Retinal pigment epithelial cell (primary cell): ENCODE measurements around the gene ARL5C.

Experiments
- DNase-seq: peaks from one replicate; pipeline ENCODE4 v3.0.0-alpha.2; 2010; ENCODE audit warnings: low read depth
- H3K4me3 ChIP-seq: 2 replicates; pipeline ENCODE4 v1.5.1; 2011; ENCODE audit warnings: mild to moderate bottlenecking, low read length, control low read depth, moderate library complexity
- TF ChIP-seq, protein P1 (sequence below): conservative IDR thresholded peaks from 2 replicates; pipeline ENCODE4 v1.5.1; 2011; ENCODE audit warnings: low read depth, low read length, control low read depth, inconsistent platforms

The ARL5C gene

DNA sequence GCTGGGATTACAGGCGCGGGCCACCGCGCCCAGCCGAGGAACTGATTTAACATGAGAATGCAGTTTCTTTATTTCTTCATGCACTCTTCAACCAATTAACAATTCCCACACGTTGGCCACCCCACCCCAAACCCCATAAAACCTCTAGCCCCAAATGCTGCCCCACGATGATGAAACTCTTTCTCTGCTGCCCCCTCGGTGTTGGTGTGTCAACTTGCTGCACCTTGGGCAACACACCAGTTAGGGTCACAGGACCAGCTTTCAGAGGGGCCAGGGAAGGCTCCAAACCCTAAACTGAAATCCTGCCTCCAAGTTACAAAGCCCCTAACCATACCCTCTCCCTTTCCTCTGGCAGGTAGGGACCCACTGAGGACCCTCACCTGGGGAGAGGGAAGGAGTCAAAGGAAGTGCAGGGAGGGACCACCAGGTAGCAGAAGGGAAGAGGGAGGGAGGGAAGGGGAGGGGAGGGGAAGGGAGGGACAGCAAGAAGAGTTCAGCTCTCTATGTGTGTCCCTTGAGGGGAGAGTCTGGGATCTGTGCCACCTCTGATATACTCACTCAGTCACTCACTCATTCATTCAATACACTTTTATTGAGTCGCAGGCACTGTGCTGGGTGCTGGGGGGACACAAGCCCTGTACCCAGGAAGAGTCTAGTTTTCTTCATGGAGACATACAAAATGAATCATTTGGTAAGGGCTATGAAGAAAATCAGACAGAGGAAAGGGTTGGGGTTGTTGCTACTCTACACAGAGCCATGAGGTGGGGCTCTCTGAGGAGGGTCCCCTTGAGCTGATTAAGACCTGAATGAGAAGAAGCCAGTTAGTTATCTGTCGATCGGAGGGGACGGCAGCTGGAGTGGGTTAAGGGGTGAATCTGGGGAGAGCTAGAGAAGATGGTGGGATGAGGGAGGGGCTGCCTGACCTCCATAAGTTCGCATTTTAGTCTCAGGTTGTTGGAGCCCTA lies 18.5 kb downstream of the ARL5C start:
- H3K4me3 ChIP-seq: no peak overlapping the region
- TF ChIP-seq, protein P1, sequence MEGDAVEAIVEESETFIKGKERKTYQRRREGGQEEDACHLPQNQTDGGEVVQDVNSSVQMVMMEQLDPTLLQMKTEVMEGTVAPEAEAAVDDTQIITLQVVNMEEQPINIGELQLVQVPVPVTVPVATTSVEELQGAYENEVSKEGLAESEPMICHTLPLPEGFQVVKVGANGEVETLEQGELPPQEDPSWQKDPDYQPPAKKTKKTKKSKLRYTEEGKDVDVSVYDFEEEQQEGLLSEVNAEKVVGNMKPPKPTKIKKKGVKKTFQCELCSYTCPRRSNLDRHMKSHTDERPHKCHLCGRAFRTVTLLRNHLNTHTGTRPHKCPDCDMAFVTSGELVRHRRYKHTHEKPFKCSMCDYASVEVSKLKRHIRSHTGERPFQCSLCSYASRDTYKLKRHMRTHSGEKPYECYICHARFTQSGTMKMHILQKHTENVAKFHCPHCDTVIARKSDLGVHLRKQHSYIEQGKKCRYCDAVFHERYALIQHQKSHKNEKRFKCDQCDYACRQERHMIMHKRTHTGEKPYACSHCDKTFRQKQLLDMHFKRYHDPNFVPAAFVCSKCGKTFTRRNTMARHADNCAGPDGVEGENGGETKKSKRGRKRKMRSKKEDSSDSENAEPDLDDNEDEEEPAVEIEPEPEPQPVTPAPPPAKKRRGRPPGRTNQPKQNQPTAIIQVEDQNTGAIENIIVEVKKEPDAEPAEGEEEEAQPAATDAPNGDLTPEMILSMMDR: no peak
- no peak for DNase-seq

DNA sequence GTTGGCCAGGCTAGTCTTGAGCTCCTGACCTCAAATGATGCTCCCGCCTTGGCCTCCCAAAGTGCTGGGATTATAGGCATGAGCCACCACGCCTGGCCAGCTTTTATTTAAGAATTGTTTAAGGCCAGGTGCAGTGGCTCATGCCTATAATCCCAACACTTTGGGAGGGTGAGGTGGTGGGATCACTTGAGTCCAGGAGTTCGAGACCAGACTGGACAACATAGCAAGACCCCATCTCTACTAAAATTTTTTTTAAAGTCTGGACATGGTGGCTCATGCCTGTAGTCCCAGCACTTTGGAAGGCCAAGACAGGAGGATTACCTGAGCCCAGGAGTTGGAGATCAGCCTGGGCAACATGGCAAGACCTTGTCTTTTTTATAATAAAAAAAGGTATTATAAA lies 19.7 kb downstream of the ARL5C start:
- no peak for DNase-seq
- TF ChIP-seq, protein P1: no peak

DNA sequence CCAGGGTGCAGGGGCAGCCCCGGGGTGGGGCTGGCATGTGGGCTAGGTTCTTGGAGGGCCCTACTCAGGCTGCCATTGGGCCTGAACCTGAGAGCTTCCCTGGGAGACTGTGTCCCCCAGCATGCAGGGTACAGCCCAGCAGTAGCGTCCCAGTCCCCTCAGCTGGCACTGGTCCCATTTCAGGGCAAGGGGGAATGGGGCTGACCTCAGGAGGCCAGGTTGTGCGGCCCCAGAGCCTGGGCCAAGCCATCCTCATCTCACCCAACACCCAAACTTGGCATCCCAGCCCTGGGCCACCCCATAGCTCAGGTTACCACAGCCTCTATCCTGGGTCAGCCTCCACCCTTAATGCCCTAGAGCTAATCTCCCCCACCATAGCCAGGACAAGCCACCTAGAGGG lies 20.8 kb downstream of the ARL5C start:
- TF ChIP-seq, protein P1: no peak
- H3K4me3 ChIP-seq: no peak overlapping the region
- no peak for DNase-seq

More for the DNA sequence above, 19.7 kb downstream of the ARL5C start:
- H3K4me3 ChIP-seq: no peak overlapping the region

DNA sequence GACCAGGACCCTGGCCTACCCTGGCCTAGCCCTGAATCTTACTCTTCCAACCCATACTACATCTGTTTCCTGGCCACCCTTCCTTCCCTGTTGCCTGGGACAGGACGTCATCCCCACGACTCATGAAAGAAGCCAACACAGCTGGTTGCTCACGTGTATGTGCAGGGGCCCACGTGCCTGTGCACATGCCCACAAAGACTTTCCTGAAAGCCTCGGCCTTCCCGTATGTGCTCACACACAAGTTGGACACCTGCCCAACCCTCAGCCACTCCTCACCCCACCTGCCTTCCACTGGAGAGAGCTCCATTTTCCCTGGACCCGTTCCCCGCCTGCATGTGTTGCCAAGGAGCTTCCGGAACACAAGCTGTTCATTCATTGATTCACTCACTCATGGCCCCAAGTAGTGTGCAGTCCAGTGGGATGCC lies 21.5 kb downstream of the ARL5C start:
- TF ChIP-seq, protein P1: no peak
- no peak overlapping the region for H3K4me3 ChIP-seq

DNA sequence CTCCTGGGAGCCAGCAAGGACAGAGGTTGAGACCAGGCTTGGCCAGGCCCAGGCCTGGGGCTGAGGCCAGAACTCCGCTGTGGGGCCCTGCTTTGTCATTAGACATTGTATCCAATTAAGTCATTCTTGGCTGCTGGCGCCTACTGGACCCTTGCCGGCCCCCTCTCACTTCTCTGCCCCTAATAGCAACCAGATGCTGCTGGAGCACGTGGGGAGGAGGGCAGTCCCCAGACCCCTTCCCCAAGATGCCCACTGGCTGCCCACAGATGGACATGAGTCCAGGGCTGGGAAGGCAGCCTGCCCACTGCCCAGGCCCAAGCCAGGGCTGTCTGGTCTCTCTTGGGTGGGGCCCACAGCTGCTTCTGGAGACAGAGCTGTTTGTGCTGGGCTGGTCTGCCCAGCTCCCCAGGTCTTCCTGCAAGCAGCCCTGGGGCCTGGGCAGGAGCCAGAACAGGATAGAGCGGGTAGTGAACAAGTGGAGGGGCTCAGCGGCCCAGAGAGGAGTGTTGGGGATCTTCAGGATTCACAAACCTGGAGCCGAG lies 22.3 kb downstream of the ARL5C start:
- DNase-seq: no peak
- TF ChIP-seq, protein P1: no peak
- no peak overlapping the region for H3K4me3 ChIP-seq

More for the DNA sequence above, 21.5 kb downstream of the ARL5C start:
- DNase-seq: peak; percentile 34

DNA sequence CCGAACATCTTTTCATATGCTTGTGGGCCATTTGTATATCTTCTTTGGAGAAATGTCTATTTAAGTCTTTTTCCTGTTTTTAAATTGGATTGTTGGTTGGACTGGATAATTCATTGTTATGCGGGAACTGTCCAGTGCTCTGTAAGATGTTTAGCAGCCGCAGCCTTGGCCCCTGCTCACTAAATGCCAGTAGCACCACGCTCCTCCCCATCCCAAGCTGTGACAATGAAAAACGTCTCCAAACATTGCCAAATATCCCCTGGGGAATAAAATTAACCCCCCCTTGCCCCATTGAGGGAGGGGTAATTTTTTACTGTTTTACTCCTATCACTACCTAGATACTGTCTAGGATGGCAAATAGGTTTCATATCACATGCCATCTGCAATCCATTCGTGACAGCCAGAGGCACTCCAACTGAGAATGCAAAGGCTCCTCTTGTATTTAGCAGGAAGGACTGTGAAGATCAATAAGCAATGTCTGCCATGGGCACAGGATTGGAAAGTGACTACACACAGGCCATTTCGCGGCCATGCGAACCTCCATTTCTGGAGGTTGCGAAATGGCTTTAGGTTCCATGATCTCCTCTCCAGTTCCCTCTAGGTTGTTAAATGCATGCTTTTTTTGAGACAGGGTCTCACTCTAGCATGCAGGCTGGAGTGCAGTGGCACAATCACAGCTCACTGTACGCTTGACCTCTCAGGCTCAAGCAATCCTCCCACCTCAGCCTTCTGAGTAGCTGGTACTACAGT lies 23.9 kb downstream of the ARL5C start:
- TF ChIP-seq, protein P1: no peak
- no peak overlapping the region for H3K4me3 ChIP-seq
- DNase-seq: no peak
